ENCODE measurements around the gene IL21R.
"Not testable (repeated sequence)": the region's sequence is repeated elsewhere in the genome, so short reads cannot be mapped to it uniquely, and the experiment has no call there.

Gene IL21R

DNA sequence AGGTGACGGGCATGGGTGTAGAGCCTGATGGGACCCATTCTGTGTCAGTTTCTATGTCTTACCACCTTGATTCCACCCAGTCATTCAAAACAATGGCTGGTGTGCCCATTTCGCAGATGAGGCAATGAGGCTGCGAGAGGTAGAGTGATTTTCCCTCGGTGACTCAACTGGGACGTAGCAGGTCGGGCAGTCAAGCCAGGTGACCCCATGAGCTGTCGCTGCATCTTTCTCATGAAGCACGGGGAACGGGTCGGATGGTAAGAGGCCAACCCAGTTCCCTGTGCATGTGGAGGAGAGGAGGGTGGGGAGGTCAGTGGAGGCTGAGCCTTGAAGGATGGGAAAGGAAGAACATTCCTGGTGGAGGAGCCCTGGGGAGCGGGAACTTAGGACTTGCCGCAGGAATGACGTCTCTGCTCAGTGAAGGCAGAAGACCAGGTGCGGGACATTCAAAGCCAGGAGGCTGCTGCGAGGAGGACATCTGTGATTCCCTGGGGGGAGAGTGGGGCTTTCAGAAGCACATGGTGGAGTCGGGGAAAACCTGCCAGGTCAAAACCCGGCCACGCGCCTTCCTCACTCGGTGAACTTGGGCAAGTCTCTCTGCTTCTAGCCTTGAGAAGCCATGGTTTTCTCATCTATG, 1.1 kb downstream of the IL21R start:
- FAIRE-seq: no peak

DNA sequence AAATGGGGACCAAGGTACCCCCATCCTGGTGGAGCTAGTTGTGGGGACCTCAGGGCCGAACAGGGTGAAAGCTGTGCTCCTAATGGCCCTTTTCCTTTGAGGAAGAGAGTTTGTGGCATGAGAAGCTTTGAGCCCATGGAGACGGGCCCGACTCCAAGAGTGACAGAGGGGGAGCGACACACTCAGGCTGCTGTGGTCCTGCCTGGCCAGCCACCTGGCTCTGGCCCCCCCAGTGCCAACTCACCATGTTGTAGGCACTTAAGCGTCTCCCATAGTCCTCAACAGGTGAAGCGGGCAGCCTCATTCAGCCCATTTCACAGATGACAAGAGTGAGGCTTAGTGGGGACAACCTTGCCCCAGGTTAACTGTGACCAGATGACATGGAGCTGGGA, 1.6 kb downstream of the IL21R start:
- FAIRE-seq: no peak

DNA sequence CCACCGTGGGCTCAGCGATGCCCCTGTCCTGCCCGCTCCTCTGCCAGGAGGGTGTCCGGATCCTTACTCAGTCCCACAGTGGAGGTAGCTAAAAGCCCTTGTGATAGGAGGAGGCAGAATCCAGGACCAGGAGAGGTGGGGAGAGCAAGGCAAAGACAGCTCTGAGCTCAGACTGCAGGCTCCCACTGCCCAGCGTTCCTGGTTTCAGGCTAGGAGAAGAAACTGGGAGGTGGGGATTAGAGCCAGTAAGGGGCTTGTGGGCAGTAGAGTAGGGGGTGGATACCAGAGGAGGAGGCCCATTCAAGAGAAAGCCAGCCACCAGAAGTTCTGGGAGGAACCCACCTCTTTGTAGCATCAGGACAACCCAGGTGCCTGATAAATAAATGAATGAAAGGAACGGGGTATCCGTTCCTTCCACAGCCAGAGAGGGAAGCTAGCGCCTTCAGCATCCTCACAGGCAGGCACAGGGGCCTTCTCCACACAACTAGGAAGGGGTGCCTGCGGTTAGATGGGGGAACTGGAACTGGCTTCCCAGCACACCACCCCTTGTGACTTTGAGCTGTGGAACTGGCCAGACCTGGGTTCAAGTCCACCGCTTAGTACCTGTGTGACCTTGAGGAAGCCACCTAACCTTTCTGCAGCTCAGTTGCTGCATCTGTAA, 2.3 kb downstream of the IL21R start:
- no peak for FAIRE-seq

DNA sequence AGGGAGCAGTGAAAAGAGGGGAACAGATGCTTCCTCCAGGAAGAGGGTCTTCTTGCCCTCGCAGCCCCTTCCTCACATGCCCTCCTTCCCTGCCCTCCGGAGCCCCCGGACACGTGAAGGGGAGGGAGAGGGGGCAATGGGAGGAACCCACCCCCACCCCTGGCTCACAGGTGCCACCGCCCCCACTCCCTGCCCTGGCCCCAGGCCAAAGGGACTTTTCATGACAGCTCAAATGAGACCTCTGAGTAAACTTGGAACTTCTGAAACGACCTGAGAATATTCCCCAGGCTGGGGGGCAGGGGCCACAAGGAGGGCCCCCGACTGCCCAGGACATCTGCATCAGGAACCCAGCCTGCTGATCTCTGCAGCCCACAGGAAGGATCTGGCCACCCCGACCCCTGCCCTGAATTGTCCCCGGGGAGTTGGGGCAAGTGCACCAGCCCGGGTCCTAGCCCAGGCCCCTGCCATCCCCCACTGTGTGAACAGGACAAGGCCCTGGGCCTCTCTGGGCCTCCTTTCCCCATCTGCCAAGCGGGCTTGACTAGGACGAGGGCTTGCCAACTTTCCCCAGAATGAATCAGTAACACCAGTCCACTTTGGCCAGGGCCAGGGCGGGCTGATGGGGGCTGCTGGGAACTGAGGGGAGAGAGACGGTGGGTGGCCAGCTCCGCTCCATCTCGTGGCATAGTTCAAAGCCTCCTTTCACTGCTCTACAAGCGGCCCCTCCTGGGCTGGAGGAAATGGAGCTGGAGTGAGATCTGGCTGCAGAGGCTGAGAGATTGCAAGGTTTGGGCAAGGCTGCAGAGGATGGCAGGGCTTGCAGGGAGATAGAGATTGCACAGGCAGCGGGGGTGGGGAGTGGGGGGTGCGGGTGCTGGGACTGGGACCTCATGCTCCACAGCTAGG, 3.8 kb downstream of the IL21R start:
- FAIRE-seq: no peak

DNA sequence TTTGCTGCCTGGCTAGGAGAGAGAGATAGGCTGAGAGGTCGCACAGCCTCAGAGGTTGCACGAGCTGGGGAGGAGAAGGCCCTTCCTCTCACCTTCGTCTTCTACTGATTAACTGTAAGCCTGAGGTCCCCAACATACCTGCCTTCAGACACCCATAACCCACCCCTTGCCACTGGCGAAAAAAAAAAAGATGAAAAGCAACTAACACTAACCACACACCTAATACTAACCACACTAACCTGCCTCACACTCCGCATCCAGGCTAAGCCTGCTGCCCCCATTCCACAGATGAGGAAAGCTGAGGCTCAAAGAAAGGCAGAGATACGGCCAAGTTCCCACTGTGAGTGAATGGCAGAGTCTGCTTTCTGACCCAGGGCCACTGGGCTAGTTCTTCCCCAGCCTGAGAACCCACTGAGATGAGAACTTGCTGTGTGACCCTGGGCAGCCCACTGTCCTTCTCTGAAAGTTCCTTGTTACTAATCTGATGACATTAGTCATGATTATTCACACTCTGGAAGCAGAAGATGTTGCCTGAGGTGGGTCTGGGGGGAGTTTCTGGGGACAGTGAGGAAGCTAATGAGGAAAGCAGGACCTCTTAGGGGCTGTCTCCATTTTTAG, 4.6 kb downstream of the IL21R start:
- no peak for FAIRE-seq

DNA sequence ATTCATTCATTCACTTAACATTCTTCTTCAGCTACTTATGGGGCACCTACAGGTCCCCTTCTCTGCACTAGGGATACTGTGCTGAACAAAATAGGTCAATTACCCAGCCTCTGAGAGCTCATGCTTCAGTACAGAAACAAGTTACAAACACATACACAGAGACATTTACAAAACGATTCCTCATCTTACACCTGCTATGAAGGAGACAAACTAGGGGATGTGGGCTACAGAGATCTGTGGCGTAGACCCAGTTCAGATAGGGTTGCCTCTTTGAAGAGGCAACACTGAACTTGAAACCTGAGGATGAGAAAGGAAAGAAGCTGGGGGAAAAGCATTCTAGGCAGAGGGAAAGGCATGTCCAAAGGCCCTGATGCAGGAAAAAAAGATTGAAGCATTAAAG, 5.2 kb downstream of the IL21R start:
- FAIRE-seq: no peak

DNA sequence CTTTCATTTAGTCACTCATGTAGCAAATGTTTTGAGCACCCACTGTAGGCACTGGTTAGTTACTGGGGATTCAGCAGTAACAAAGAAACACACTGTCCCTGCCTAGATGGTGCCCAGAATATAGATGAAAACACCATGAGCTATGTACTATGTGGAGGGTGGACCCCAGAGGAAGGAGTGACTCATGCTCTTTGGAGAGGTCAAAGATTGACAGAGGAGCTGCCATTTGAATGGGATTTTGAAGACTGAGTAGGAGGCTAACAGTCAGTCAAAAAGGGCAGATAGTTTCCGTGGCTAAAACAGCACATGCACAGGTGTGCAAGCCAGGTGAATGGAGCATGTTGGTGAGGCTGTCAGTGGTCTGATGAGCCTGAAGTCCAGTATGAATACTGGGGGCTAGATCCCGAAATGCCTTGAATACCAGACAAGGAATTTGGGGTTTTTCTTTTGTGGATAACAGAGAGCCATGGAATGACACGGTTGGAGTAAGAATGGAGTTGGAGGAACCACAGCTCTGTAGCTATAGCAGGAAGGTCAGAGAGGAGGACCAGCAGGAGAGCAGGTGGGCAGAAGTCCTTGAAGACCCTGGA, 6.1 kb downstream of the IL21R start:
- FAIRE-seq: no peak

DNA sequence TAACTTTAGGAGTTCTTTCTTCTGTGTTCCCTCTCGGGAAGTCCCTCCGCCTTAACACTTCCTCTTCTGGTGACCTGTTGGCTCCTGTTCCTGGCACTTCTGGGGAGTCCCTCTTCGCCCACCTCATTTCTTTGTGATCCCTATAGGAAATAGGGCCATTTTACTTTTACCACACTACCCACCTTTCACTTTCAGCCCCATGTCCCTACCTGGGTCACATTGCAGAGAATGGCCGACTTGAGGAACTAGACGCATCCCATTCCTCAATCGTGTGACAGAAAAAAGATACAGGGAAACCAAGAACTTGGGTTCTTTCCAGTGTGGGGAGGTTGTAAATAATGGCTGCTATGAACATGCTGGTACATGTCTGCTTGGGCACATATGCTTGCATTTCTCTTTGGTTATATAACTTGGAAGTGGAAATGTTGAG, 6.6 kb downstream of the IL21R start:
- FAIRE-seq: no peak

DNA sequence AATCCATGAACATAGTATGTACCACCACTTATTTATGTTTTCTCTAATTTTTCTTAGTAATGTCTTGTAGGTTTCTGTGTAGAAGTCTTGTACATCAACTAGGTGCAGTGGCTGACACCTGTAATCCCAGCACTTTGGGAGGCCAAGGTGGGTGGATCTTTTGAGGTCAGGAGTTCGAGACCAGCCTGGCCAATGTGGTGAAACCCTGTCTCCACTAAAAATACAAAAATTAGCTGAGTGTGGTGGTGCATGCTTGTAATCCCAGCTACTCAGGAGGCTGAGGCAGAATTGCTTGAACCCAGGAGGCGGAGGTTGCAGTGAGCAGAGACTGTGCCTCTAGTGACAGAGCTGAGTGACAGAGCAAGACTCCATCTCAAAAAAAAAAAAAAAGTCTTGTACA, 8.0 kb downstream of the IL21R start:
- not testable (repeated sequence) for FAIRE-seq

DNA sequence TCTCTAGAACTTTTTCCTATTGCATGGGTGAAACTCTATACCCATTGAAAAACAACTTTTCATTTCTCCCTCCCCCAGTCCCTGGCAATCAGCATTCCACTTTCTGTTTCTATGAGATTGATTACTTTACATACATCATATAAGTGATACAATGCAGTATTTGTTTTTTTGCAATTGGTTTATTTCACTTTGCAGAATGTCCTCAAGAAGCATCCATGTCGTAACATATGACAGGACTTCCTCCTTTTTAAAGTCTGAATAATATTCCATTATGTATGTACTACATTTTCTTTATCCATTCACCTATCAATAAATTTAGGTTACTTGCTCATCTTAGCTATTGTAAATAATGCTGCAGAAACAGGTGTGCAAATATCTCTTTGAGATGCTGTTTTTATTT, 8.8 kb downstream of the IL21R start:
- no peak for FAIRE-seq

DNA sequence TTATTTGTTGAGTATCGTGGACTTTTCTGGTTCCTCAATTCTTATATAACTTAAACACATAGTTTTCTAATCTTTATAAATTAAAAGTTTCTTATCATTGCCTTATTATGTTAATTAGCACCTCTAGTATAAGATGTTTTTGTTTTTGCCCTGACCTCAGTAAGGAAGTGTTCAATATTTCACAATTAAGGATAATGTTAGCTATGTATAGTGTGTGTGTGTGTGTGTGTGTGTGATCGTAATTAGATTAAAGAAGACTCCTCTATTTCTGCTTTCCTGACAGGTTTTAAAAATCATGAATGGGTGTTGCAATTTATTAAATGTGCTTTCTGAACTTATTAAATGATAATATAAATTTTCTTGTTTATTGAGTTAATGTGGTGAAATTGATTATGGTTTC, 12.0 kb downstream of the IL21R start:
- FAIRE-seq: no peak

DNA sequence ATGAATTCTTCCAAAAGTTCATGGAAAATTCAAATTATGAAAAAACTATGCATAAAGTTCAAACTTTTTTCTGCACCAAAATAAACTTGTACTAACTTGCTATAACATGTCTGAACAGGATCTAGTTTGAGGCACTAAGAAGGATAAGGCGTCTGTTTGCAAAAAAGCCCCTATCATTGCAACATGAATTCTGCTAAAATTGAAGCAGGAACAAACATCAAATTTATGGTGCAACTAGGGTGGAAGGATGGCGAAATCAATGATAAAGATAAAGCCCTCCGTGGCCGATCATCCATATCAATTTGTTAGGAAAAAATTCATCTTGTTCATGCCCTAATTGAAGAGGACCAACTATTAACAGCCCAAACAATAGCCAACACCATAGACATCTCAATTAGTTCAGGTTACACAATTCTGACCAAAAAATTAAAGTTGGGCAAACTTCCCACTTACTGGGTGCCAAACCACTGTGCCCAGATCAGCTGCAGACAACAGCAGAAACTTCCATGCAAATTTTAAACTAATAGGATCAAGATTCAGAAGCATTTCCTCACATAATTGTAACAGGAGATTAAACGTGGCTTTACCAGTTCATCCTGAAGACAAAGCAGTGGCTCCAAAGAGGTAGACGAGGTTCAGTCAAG, 12.9 kb downstream of the IL21R start:
- FAIRE-seq: no peak

DNA sequence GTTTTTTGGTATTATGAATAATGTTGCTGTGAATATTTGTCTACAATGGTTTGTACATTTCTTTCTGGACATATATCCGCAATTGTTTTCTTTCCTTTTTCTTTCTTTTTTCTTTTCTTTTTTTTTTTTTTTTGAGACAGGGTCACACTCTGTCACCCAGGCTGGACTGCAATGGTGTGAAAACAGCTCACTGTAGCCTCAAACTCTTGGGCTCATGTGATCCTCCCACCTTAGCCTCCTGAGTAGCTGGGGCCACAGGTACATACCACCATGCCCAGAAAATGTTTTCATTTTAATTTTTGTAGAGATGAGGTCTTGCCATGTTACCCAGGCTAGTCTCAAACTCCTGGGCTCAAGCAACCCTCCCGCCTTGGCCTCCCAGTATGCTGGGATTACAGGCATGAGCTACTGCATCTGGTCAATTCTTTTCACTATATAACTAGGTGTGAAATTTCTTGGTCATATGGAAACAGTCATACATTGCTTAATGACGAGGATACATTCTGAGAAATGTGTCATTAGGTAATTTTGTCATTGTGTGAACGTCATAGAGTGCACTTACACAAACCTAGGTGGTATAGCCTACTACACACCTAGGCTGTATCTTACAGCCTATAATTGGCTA, 15.2 kb downstream of the IL21R start:
- FAIRE-seq: no peak

DNA sequence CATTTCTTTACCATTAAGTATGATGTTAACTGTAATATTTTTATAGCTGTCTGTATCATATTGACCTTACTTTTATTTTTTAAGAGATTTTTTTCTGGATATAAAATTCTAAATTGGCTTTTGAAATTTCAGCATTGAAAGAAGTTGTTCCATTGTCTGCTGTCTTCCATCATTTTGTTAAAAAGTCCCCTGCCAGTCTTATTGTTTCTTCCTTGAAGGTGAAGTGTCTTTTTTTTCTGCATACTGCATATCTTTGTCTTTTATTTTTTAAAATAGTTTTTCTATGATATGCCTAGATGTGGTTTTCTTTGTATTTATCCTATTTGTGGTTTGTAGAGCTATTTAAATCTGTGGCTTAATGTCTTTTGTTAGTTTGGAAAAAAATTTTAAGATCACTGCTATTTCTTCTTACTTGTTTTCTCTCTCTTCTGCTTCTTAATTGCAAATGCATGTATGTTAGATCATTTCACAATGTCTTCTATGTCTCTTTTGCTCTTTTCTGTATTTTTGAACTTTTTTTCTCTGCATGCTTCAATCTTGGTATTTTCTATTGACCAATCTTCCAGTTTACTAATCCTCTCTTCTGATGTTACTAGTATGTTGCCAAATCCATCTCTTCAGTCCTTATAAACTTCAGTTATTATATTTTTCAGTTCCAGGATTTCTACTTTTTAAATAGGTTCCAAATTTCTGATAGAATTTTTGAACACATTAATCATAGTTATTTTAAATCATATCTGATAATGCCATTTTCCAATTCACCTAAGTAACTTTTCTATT, 20.2 kb downstream of the IL21R start:
- FAIRE-seq: no peak

DNA sequence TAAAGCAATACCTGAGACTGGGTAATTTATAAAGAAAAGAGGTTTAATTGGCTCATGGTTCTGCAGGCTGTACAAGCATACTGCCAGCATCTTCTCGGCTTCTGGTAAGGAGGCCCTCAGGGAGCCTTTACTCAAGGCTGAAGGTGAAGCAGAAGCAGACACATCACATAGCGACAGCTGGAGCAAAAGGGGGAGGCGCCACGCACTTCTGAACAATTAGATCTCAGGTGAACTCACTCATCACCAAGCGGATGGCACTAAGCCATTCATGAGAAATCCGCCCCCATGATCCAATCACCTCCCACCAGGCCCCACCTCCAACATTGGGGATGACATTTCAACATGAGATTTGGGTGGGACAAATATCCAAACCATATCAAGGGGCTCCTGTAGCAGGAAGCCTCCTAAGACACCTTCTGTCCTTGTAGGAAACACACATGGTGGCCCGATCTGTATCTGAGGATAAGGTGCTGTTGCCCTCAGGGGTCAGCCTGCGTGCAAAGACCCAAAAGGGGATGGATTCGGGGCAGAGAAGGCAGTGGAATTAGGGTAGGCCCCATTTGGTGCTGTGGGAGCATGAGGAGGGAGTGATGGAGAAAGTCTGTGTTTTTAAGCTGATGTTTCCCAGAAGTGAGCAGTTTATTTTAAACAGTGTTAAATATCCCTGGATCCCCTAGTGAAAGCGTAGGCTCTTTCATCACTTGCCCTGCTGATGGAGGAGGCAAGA, 23.0 kb downstream of the IL21R start:
- no peak for FAIRE-seq

DNA sequence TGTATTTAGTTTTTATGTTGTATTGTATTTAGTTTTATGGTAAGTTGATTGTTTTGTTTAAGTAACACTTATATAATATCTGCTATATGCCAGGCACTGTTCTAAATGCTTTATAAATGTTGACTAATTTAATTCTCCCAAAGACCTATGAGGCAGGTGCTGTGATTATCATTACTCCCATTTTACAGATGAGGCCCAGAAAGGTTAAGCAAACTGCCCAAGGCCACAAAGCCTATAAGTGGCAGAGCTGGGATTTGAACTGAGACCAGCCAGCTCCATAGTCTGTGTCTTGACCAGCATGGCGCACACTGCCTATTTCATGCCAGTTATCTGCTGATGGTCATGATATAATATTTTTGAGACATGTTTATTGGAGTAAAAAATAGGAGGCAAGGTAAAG, 24.0 kb downstream of the IL21R start:
- no peak for FAIRE-seq

DNA sequence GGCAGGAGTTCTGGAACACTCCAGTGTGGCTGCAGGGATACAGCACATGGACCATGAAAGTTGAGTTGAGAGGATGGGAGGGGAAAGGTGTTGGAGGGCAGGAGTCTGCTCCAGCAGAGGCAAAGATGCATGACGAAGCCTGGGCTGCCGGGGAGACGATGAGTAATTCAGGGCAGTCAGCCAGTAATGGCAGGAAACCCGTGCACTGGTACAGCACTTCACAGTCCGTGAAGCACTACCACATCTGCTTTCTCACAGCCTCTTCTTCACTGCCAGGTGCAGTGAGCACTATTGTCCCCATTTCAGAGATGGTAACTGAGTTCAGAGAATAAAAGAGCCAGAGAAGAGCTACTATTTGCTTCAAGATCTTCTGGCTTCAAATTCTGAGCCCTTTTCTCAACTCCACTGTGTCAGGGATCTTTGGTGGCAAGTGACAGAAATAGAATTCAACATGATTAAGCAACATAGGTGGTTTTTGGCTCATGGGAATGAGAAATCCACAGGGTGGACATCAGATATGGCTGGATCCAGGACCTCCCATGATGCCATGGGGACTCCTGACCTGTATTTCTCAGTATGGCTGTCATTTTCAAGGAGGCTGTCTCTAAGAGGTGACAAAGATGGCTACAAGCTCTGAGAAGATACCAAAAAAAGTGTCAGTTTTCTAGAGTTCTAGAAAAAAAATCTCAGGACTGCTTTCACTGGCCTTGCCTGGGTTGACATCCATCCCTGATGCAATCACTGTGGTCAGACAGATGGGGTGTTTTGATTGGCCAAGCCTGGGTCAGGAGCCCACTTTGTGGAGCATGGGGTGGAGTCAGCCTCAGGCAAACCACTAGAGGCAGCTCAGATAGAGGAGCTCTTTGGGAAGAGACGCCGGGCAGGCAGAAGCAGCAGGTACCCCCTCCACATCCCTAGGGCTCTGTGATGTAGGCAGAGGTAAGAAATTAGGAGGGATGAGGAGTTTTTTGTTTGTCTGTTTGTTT, 24.7 kb downstream of the IL21R start:
- no peak for FAIRE-seq

DNA sequence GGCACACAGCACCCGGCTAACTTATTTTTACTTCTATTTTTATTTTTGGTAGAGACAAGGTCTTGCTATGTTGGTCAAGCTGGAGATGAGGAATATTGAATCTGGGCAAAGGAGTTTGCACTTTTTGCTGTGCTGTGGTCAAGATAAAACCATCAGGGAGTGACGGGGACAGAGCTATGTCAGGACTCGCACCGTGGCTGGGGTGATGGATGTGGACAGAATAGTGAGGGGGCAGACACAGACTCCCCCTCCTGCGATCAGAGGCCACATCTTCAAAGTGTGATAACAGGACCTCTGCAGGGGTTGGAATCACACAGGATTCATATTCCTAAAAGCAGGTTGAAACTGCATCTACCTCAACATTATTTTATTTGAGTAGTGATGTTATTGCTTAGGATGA, 25.6 kb downstream of the IL21R start:
- no peak for FAIRE-seq
